Activated CD8-positive, alpha-beta T cell treated with anti-CD3 and anti-CD28 coated beads for 36 hours (primary cell): ENCODE data around the gene FRMD1. TPM values are rescaled to one million over a fixed set of nuclear protein-coding genes. Genes with fewer than 3 reads are reported as not detected.

Source experiments
- ATAC-seq: fragments of 200-7000 bp; cut with Tn5 transposase; one replicate; pipeline ENCODE4 v1.10.0; 2021; ENCODE audit warnings: mild to moderate bottlenecking, moderate library complexity
- CTCF ChIA-PET: fragments of 350-600 bp; sonication (Branson Sonifier 250); formaldehyde crosslinking; loops from one replicate; lab custom pipeline; 2021; ENCODE audit warnings: antibody characterized with exemption; lab: Charles Lee
- POLR2A ChIA-PET: fragments of 350-600 bp; sonication (Branson Sonifier 250); formaldehyde crosslinking; loops from one replicate; lab custom pipeline; 2021; ENCODE audit warnings: antibody characterized with exemption; lab: Charles Lee
- DNase-seq: peaks from one replicate; pipeline ENCODE4 v3.0.0-alpha.2; 2020
- H3K27ac Mint-ChIP-seq: one replicate; pipeline ENCODE4 v1.8.0; 2021; ENCODE audit warnings: mild to moderate bottlenecking, mixed read lengths
- H3K27me3 Mint-ChIP-seq: one replicate; pipeline ENCODE4 v1.8.0; 2021; ENCODE audit warnings: mixed read lengths
- H3K36me3 Mint-ChIP-seq: one replicate; pipeline ENCODE4 v1.8.0; 2021; ENCODE audit warnings: low read depth, mixed read lengths
- H3K4me1 Mint-ChIP-seq: one replicate; pipeline ENCODE4 v1.8.0; 2021; ENCODE audit warnings: low read depth, mixed read lengths
- H3K4me3 Mint-ChIP-seq: one replicate; pipeline ENCODE4 v1.8.0; 2021; ENCODE audit warnings: mild to moderate bottlenecking, moderate library complexity, mixed read lengths
- H3K9me3 Mint-ChIP-seq: one replicate; pipeline ENCODE4 v1.8.0; 2021; ENCODE audit warnings: mixed read lengths
- intact Hi-C: fragments of 100-400 bp; cut with micrococcal nuclease; formaldehyde crosslinking; loops from one replicate; pipeline ENCODE4 v1.10.0; 2022
- total RNA-seq, 2 experiments: library from RNA; stranded (reverse); gene quantifications; one replicate each; pipeline ENCODE4 v1.2.3, GENCODE V29; 2021
- TF ChIP-seq, protein P1 (sequence below): fragments of 200-600 bp; IDR thresholded peaks from one replicate; pipeline ENCODE4 v1.8.0; 2022; ENCODE audit warnings: antibody characterized with exemption, mild to moderate bottlenecking

Gene FRMD1
- total RNA-seq, 2 experiments from 2014 or later, result not detected

DNA sequence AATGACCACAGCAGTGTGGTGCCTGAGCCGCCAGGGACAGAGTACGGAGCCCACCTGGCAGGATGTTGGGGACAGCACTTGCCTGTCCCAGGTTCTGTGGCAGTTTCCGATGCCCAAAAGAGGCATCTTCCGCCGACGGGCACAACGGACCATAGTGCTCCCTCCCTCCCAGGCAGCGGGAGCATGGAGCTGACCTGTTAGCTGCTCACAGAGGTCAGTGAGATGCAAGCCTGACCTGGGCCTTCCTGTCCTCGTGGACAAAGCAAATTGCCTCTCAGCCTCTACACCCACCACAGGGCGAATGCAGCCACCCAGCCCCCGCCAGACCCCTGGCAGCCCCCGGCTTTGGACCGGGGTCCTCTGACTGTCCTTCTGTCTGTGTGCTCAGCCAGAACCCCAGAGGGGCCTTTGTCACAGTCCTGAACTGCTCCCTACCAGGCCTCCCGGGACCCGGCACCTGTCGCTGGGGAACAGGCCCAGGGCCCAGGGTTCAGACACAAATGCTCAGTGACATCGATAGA is 16.2 kb upstream of the FRMD1 start:
- Mint-ChIP-seq H3K36me3 (no peaks in the 10 kb centered on the region), H3K9me3 (peaks cover 3% of the 10 kb centered on the region), H3K4me3 (no peak overlapping the region), H3K27ac (no peak overlapping the region), H3K27me3 (peaks cover 2% of the 10 kb centered on the region), H3K4me1 (no peaks in the 10 kb centered on the region)
- POLR2A ChIA-PET, result no interaction called here
- intact Hi-C loops, result no loop called here
- CTCF ChIA-PET, result no interaction called here
- DNase-seq (no peak), ATAC-seq (no peak)
- TF ChIP-seq, protein P1, sequence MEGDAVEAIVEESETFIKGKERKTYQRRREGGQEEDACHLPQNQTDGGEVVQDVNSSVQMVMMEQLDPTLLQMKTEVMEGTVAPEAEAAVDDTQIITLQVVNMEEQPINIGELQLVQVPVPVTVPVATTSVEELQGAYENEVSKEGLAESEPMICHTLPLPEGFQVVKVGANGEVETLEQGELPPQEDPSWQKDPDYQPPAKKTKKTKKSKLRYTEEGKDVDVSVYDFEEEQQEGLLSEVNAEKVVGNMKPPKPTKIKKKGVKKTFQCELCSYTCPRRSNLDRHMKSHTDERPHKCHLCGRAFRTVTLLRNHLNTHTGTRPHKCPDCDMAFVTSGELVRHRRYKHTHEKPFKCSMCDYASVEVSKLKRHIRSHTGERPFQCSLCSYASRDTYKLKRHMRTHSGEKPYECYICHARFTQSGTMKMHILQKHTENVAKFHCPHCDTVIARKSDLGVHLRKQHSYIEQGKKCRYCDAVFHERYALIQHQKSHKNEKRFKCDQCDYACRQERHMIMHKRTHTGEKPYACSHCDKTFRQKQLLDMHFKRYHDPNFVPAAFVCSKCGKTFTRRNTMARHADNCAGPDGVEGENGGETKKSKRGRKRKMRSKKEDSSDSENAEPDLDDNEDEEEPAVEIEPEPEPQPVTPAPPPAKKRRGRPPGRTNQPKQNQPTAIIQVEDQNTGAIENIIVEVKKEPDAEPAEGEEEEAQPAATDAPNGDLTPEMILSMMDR, result no peak

DNA sequence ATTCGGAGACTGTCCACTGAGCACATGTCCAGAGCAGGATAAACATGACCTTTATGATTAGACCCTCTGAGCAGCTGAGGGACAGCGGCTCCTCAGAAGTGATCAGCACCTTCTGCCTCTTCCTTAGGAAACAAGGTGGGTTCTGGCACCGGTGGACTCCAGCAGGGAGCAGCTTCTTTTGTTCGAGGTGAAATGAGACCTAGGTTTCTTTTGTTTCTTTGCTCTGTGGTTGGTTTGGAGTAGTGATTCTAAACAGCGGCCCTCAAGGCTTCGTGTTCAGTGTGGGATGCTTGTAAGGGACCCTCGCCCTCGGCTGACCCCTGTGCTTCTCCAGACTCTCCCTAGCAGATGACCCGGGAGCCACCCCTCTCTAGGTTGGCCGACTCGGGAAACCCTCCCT is 14.6 kb upstream of the FRMD1 start:
- Mint-ChIP-seq H3K36me3 (no peaks in the 10 kb centered on the region), H3K27me3 (no peaks in the 10 kb centered on the region), H3K9me3 (peaks cover 3% of the 10 kb centered on the region), H3K27ac (no peak overlapping the region), H3K4me1 (no peaks in the 10 kb centered on the region), H3K4me3 (no peak overlapping the region)
- CTCF ChIA-PET, result no interaction called here
- TF ChIP-seq, protein P1, result no peak
- DNase-seq (no peak), ATAC-seq (no peak)
- intact Hi-C loops, result no loop called here
- POLR2A ChIA-PET, result no interaction called here

DNA sequence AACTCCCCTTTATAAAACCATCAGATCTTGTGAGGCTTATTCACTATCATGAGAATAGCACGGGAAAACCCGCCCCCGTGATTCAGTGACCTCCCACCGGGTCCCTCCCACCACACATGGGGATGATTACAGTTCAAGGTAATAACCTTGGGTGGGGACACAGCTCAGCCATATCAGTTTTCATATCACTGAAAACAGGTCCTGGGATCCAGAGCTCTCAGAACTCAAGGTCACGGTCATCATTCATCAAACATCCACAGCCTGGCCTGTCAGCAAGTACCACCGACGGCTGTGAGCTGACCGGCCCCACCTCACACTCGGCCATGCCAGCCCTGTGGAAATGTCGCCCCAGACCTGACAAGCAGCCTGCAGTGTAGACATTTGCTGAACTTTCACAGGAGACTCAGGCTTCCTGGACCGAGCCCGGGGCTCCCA is 14.1 kb upstream of the FRMD1 start:
- TF ChIP-seq, protein P1, result no peak
- Mint-ChIP-seq H3K27me3 (no peaks in the 10 kb centered on the region), H3K36me3 (no peaks in the 10 kb centered on the region), H3K27ac (no peak overlapping the region), H3K9me3 (peaks cover 3% of the 10 kb centered on the region), H3K4me3 (no peak overlapping the region), H3K4me1 (no peaks in the 10 kb centered on the region)
- ChIA-PET POLR2A (no interaction called here), CTCF (no interaction called here)
- DNase-seq, result no peak
- intact Hi-C loops, result no loop called here
- ATAC-seq, result no peak

DNA sequence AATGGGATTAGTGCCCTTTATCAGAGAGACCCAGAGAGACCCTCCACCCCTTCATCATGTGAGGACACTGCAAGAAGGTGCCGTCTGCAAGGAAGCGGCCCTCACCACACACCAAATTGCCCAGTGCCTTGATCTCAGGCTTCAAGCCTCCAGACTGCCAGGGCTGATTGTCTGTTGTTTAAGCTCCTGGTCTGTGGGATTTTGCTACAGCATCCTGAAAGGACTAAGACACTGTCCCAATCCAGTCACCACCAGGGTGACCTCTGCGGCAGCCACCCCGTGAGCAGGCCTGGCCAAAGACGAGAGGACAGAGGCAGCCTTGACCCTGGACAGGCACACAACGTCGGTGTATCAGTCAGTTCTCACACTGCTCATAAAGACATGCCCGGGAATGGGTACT is 13.5 kb upstream of the FRMD1 start:
- DNase-seq (no peak), ATAC-seq (no peak)
- no peaks in the 10 kb centered on the region for H3K36me3 Mint-ChIP-seq
- intact Hi-C loops, result no loop called here
- H3K9me3 Mint-ChIP-seq, result peaks cover 3% of the 10 kb centered on the region
- no peak overlapping the region for H3K4me3 Mint-ChIP-seq
- TF ChIP-seq, protein P1, result no peak
- H3K4me1 Mint-ChIP-seq, result no peaks in the 10 kb centered on the region
- no peaks in the 10 kb centered on the region for H3K27me3 Mint-ChIP-seq
- H3K27ac Mint-ChIP-seq, result no peak overlapping the region
- POLR2A ChIA-PET, result no interaction called here
- CTCF ChIA-PET, result no interaction called here

DNA sequence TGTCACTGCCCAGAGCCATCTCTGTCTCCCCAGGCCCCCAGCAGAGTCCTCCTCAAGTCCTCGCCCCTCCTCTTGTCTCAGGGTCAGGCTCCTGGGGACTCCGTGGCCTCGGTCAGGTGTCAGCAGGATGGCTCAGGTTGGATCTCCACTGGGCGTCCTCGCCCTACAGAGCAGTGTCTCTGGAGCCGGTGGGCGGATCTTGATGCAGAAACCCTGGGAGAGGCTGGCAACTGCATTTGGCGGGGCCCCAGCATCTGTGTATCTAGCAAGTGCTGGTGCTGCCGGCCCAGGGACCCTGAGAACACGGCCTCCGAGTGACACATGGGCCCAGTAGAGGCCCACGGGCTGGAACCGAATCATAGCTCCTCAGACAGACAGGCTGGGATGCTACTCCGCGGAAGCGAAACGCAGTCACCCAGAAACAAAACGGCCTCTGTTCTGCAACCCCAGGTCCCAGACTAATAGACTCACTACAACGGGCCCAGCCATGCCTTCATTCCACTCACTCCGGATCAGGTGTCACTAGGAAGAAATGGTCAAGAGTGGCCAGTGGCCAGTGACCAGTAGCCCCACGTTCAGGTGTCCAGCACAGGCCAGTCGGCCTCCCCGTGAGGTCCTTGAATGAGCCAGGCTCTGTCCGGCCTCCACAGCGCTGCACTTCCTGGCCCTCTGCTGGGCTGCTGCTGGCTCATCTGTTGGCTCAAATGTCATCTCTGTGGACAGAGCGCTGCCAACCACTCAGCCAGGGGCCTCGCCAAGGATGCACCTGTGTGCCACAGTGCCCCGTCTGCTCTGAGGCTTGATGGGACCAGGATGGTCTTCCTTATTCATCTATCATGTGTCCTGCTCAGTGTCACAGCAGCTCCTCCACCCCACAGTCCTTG is 12.6 kb upstream of the FRMD1 start:
- ChIA-PET CTCF (no interaction called here), POLR2A (no interaction called here)
- intact Hi-C loops, result no loop called here
- no peaks in the 10 kb centered on the region for H3K36me3 Mint-ChIP-seq
- TF ChIP-seq, protein P1, result no peak
- H3K9me3 Mint-ChIP-seq, result peaks cover 3% of the 10 kb centered on the region
- DNase-seq (no peak), ATAC-seq (no peak)
- H3K27ac Mint-ChIP-seq, result no peak overlapping the region
- no peaks in the 10 kb centered on the region for H3K4me1 Mint-ChIP-seq
- H3K27me3 Mint-ChIP-seq, result no peaks in the 10 kb centered on the region
- no peak overlapping the region for H3K4me3 Mint-ChIP-seq
